GM21390 (cell line): ENCODE measurements around the gene RGS9BP.
"Not testable (repeated sequence)": the region's sequence is repeated elsewhere in the genome, so short reads cannot be mapped to it uniquely, and the experiment has no call there.

ENCODE experiments used
- ATAC-seq: cut with Tn5 transposase; IDR thresholded peaks from one replicate; pipeline ENCODE4 v1.9.1; 2021; ENCODE audit not compliant: unreplicated experiment

RGS9BP gene

GRCh38 chr19:32694851-32695250 is 19.2 kb downstream of the RGS9BP start:
- not testable (repeated sequence) for ATAC-seq

GRCh38 chr19:32695506-32695905 is 19.9 kb downstream of the RGS9BP start:
- not testable (repeated sequence) for ATAC-seq

- ATAC-seq, result not testable (repeated sequence)
Observed at GRCh38 chr19:32696771-32697170, 21.1 kb downstream of the RGS9BP start.

- not testable (repeated sequence) for ATAC-seq
Observed at GRCh38 chr19:32700129-32700528, 24.5 kb downstream of the RGS9BP start.

GRCh38 chr19:32702010-32702409 is 26.4 kb downstream of the RGS9BP start:
- ATAC-seq, result no peak

- ATAC-seq, result not testable (repeated sequence)
Observed at GRCh38 chr19:32704006-32704405, 28.4 kb downstream of the RGS9BP start.

- no peak for ATAC-seq
Observed at GRCh38 chr19:32708457-32708856, 32.8 kb downstream of the RGS9BP start.

- no peak for ATAC-seq
Observed at GRCh38 chr19:32709032-32709431, 33.4 kb downstream of the RGS9BP start.

GRCh38 chr19:32711747-32712146 is 36.1 kb downstream of the RGS9BP start:
- ATAC-seq, result no peak

- ATAC-seq, result not testable (repeated sequence)
Observed at GRCh38 chr19:32716203-32716602, 40.6 kb downstream of the RGS9BP start.

- no peak for ATAC-seq
Observed at GRCh38 chr19:32717496-32717895, 41.8 kb downstream of the RGS9BP start.

GRCh38 chr19:32718286-32718685 is 42.6 kb downstream of the RGS9BP start:
- no peak for ATAC-seq

- no peak for ATAC-seq
Observed at GRCh38 chr19:32719611-32720059, 44.0 kb downstream of the RGS9BP start, which contains the start of gene TDRD12. TSS of gene TDRD12 (plus strand) at chr19:32719767. CDS start at chr19:32720073, 306 bp downstream.

GRCh38 chr19:32720216-32720935 is 44.7 kb downstream of the RGS9BP start:
- no peak for ATAC-seq

GRCh38 chr19:32720936-32721250 is 45.2 kb downstream of the RGS9BP start:
- no peak for ATAC-seq
